Measurements from ENCODE around the gene RASGRF1. TPM values are rescaled to one million over a fixed set of nuclear protein-coding genes. Genes with fewer than 3 reads are reported as not detected.

RASGRF1 gene, protein sequence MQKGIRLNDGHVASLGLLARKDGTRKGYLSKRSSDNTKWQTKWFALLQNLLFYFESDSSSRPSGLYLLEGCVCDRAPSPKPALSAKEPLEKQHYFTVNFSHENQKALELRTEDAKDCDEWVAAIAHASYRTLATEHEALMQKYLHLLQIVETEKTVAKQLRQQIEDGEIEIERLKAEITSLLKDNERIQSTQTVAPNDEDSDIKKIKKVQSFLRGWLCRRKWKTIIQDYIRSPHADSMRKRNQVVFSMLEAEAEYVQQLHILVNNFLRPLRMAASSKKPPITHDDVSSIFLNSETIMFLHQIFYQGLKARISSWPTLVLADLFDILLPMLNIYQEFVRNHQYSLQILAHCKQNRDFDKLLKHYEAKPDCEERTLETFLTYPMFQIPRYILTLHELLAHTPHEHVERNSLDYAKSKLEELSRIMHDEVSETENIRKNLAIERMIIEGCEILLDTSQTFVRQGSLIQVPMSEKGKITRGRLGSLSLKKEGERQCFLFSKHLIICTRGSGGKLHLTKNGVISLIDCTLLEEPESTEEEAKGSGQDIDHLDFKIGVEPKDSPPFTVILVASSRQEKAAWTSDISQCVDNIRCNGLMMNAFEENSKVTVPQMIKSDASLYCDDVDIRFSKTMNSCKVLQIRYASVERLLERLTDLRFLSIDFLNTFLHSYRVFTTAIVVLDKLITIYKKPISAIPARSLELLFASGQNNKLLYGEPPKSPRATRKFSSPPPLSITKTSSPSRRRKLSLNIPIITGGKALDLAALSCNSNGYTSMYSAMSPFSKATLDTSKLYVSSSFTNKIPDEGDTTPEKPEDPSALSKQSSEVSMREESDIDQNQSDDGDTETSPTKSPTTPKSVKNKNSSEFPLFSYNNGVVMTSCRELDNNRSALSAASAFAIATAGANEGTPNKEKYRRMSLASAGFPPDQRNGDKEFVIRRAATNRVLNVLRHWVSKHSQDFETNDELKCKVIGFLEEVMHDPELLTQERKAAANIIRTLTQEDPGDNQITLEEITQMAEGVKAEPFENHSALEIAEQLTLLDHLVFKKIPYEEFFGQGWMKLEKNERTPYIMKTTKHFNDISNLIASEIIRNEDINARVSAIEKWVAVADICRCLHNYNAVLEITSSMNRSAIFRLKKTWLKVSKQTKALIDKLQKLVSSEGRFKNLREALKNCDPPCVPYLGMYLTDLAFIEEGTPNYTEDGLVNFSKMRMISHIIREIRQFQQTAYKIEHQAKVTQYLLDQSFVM (N-terminal part only)
- total RNA-seq (not detected), polyA plus RNA-seq (under 1 TPM in 2 of 3 donors, not detected in 1; 0.03 to 0.05 TPM)
- long read RNA-seq, donor 1 = 0 reads
- long read RNA-seq, donor 2 = 0 reads

DNA sequence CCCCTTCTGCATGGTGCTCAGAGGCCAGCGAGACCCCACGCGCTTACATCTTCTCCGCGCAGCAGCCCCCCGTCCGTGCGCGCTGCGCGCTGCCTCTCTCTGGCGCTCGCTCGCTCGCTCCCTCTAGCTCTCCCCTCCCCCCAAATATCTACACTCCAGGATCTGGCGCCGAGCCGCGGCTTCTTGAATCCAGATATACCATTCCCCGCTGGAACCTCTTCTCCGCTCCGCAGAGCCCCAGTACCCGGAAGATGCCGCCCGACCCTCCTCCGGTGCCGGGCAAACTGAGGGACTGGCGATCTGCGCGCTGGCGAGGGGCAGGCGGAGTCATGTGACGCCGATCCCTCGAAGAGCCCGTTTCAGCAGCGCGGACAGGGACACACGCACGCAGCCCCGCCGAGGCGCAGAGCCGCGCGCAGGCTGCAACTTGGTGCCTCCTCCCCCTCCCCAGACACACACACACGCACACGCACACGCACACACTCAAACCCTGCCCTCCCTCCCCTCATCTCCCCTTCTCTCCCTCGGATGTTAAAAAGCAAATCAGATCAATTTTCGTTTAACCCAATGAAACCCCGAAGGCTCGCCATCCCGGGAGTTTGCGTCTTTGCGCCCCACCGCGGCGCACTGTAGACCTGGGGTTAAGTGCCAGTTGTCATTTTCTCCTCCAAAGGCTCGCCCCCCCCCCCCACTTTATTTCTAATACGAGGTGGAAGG lies at the start of gene RASGRF1:
Gene RASGRF1, minus strand, starts transcription at position 294 of the 717 bp plus-strand sequence. Its CDS starts 282 bp downstream, at position 12.
- ATAC-seq (no peak), DNase-seq (no peak)
- peak within 1 kb of the TSS; percentile 49 for H3K4me3 ChIP-seq
- no peaks in the 10 kb centered on the region for H3K36me3 ChIP-seq (ENCODE audit: insufficient read depth in 1 of 2, low read depth in 1 of 2)
- H3K27ac ChIP-seq = no peak within 1 kb of the TSS
- TF ChIP-seq, protein P1, sequence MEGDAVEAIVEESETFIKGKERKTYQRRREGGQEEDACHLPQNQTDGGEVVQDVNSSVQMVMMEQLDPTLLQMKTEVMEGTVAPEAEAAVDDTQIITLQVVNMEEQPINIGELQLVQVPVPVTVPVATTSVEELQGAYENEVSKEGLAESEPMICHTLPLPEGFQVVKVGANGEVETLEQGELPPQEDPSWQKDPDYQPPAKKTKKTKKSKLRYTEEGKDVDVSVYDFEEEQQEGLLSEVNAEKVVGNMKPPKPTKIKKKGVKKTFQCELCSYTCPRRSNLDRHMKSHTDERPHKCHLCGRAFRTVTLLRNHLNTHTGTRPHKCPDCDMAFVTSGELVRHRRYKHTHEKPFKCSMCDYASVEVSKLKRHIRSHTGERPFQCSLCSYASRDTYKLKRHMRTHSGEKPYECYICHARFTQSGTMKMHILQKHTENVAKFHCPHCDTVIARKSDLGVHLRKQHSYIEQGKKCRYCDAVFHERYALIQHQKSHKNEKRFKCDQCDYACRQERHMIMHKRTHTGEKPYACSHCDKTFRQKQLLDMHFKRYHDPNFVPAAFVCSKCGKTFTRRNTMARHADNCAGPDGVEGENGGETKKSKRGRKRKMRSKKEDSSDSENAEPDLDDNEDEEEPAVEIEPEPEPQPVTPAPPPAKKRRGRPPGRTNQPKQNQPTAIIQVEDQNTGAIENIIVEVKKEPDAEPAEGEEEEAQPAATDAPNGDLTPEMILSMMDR (IDR thresholded peaks at IDR 0.05) = no peak
- no peaks in the 10 kb centered on the region for H3K9me3 ChIP-seq
- H3K4me1 ChIP-seq = no peaks in the 10 kb centered on the region
- intact Hi-C loops (cut with DNase I) = no loop called here
- H3K27me3 ChIP-seq (ENCODE audit: insufficient read depth in 3 of 3, low read length in 2 of 3) = peaks cover 0 to 84% (median 31%) of the 10 kb centered on the region in 3 donors
- WGBS, 3 donors = 1% methylated on average over 59 to 61 of the region's 61 CpGs

DNA sequence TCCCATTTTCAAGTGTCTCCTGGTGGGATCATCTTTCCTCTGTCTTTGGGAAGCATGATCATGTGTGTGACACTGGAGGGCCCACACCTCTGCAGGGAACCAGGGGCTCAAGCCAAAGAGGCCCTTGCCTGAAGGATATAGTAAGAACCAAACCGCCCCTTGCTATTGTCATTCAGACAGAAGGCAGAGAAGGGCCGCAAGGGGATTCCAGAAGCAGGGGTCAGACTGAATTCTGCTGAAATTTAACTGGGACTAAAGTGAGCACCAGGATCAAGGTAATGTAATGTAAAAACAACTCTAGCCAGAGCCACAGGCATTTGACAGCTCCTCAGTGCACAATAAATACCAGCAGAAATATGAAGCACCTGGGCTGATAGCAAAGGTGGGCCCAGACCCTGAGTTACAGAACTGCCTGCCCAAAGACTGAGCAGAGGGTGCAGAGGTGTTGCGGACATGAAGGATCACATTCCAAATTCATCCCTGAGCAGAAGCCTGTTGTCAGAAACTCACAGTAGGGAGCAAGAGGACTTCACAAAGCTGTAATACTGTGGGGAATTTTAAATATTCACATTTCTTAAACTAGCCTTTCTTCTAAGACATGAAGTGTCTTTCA lies 46.0 kb upstream of the RASGRF1 start:
- Histone ChIP-seq H3K36me3 (ENCODE audit: insufficient read depth in 1 of 2, low read depth in 1 of 2) (no peaks in the 10 kb centered on the region), H3K4me3 (no peak overlapping the region), H3K27ac (no peak overlapping the region), H3K4me1 (no peaks in the 10 kb centered on the region), H3K9me3 (no peaks in the 10 kb centered on the region), H3K27me3 (ENCODE audit: insufficient read depth in 3 of 3, low read length in 2 of 3) (peaks cover 2 to 10% (median 2%) of the 10 kb centered on the region in 3 donors)
- intact Hi-C loops (cut with DNase I) = no loop called here
- no peak for ATAC-seq
- DNase-seq = no peak
- TF ChIP-seq, protein P1 (IDR thresholded peaks at IDR 0.05) = no peak
- WGBS, 3 donors = 52 to 64% (median 55%) methylated on average over 3 of the region's 3 CpGs

DNA sequence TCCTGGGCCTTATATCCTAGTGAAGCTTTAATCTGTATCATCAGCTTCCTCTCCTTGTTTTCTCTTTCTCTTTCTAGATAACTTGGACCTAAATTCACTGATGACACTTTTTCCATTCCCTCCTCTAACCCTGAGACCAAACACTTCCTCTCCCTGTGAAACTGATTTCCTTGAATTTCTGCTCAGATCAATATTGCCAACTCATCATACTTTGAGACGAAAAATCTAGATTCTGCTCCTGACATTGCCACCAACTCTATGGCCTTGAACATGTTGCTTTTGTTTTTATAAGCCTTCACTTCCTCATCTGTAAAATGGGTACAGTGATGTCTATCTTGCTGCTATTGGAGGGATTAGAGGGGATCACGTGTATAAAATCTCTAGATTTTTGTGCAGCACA lies 42.7 kb upstream of the RASGRF1 start:
- Histone ChIP-seq H3K4me3 (no peak overlapping the region), H3K36me3 (ENCODE audit: insufficient read depth in 1 of 2, low read depth in 1 of 2) (no peaks in the 10 kb centered on the region), H3K4me1 (no peaks in the 10 kb centered on the region), H3K27me3 (ENCODE audit: insufficient read depth in 3 of 3, low read length in 2 of 3) (peaks cover 2 to 13% (median 2%) of the 10 kb centered on the region in 3 donors), H3K27ac (no peak overlapping the region), H3K9me3 (no peaks in the 10 kb centered on the region)
- ATAC-seq (no peak), DNase-seq (no peak)
- 61 to 74% (median 72%) methylated on average over 2 of the region's 2 CpGs for WGBS, 3 donors
- intact Hi-C loops (cut with DNase I) = no loop called here
- TF ChIP-seq, protein P1 (IDR thresholded peaks at IDR 0.05) = no peak

DNA sequence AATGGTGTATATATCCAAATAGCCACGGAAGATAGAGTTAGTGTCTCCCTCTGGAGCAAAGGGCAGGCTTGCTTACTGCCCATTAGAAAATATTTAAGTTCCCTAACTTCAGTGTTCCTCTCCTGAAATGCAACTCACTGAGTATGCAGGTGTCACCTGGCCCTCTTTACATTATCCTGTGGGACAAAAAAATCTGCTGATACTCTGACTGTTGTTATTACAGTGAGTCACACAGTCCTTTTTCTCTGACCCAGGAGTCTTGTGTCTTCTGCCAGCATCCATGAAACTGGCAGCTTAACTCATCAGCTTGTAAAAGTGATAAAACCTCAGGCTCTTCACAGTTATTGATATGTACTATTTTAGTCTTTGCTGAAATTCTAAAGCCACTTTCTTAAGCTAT lies 42.2 kb upstream of the RASGRF1 start:
- no peak overlapping the region for H3K27ac ChIP-seq
- no peak overlapping the region for H3K4me3 ChIP-seq
- intact Hi-C loops (cut with DNase I) = no loop called here
- TF ChIP-seq, protein P1 (IDR thresholded peaks at IDR 0.05) = no peak
- H3K9me3 ChIP-seq = peaks cover 3% of the 10 kb centered on the region
- ATAC-seq (no peak), DNase-seq (no peak)
- H3K4me1 ChIP-seq = no peaks in the 10 kb centered on the region
- no peaks in the 10 kb centered on the region for H3K36me3 ChIP-seq (ENCODE audit: insufficient read depth in 1 of 2, low read depth in 1 of 2)
- WGBS, 3 donors = 48 to 57% (median 52%) methylated on average over 1 of the region's 1 CpG
- H3K27me3 ChIP-seq (ENCODE audit: insufficient read depth in 3 of 3, low read length in 2 of 3) = peaks cover 2 to 10% (median 2%) of the 10 kb centered on the region in 3 donors
